ENCODE results near the gene FIG4. TPM values are rescaled to one million over a fixed set of nuclear protein-coding genes. Genes with fewer than 3 reads are reported as not detected.
"Not testable (repeated sequence)": the region's sequence is repeated elsewhere in the genome, so short reads cannot be mapped to it uniquely, and the experiment has no call there.

The FIG4 gene
- polyA plus RNA-seq, 2 of the 4 experiments (the other 2 are of a cell fraction) = 6.2 to 11.2 TPM

DNA sequence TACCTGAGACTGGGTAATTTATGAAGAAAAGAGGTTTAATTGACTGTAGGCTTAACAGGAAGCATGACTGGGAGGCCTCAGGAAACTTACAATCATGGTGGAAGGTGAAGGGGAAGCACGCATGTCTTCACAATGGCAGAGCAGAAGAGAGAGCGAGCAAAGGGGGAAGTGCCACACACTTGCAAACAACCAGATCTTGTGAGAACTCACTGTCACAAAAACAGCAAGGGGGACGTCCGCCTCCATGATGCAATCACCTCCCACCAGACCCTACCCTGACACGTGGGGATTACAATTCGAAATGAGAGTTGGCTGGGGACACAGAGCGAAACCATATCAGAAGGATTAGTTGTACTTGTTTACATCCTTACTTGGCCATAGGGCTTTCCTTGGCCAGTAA is 49.7 kb downstream of the FIG4 start:
- POLR2A ChIA-PET = no interaction called here

GRCh38 chr6:109743739-109744138 is 52.6 kb downstream of the FIG4 start:
- CTCF ChIA-PET = interaction anchor here (1.2 kb wide), 1 partner anchor 39 kb away, joined by 3 read pairs; no protein-coding TSS in a partner anchor
- no peak overlapping the region for H3K4me3 ChIP-seq
- H3K4me1 ChIP-seq = no peaks in the 10 kb centered on the region
- DNase-seq (ENCODE audit: low read depth in 1 of 2, low spot score in 1 of 2) (no peak), ATAC-seq (no peak), FAIRE-seq (no peak)
- WGBS (ENCODE audit: missing lambda C conversion rate) = 11% methylated on average over 2 of the region's 2 CpGs
- POLR2A ChIA-PET = no interaction called here
- H3K9me3 ChIP-seq = no peaks in the 10 kb centered on the region
- no peak for TF ChIP-seq CHD2 (IDR thresholded peaks at IDR 0.05; ENCODE audit: low read length, partially characterized antibody)
- no peak for TF ChIP-seq CTCF (IDR thresholded peaks at IDR 0.05)
- no peak for TF ChIP-seq HOXB13 (CRISPR knock-in tag; IDR thresholded peaks at IDR 0.05; ENCODE audit: low read depth)
- no peak for TF ChIP-seq ZFP36 (IDR thresholded peaks at IDR 0.05; ENCODE audit: borderline replicate concordance, partially characterized antibody)
- TF ChIP-seq POLR2A (IDR thresholded peaks at IDR 0.05; ENCODE audit: low read length) = no peak
- TF ChIP-seq ZSCAN20 (CRISPR knock-in tag; IDR thresholded peaks at IDR 0.05) = no peak
- TF ChIP-seq MAZ (IDR thresholded peaks at IDR 0.05; ENCODE audit: borderline replicate concordance, low read depth, low read length) = no peak
- TF ChIP-seq ESRRA (IDR thresholded peaks at IDR 0.05; ENCODE audit: borderline replicate concordance, low read length) = no peak
- TF ChIP-seq EHF (CRISPR knock-in tag; IDR thresholded peaks at IDR 0.05) = no peak
- no peak overlapping the region for H3K27ac ChIP-seq
- H3K4me2 ChIP-seq = no peak overlapping the region

More for the DNA sequence above, 49.7 kb downstream of the FIG4 start:
- CTCF ChIA-PET = no interaction called here
- WGBS (ENCODE audit: missing lambda C conversion rate) = 96% methylated on average over 7 of the region's 7 CpGs
- DNase-seq (ENCODE audit: low read depth in 1 of 2, low spot score in 1 of 2) = no peak
- TF ChIP-seq, protein P1, sequence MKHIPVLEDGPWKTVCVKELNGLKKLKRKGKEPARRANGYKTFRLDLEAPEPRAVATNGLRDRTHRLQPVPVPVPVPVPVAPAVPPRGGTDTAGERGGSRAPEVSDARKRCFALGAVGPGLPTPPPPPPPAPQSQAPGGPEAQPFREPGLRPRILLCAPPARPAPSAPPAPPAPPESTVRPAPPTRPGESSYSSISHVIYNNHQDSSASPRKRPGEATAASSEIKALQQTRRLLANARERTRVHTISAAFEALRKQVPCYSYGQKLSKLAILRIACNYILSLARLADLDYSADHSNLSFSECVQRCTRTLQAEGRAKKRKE (CRISPR knock-in tag; IDR thresholded peaks at IDR 0.05; ENCODE audit: low read depth) = no peak
- TF ChIP-seq KDM1A (IDR thresholded peaks at IDR 0.05; ENCODE audit: low read depth) = no peak
- TF ChIP-seq RNF2 (IDR thresholded peaks at IDR 0.05; ENCODE audit: borderline replicate concordance, low read depth) = no peak
- TF ChIP-seq HOXA7 (CRISPR knock-in tag; IDR thresholded peaks at IDR 0.05) = no peak
- TF ChIP-seq PBX3 (IDR thresholded peaks at IDR 0.05) = no peak
- TF ChIP-seq NFE2L2 (conservative IDR thresholded peaks at IDR 0.05; ENCODE audit: low read length) = no peak
- no peak for TF ChIP-seq CTCF (IDR thresholded peaks at IDR 0.05)
- no peak for TF ChIP-seq RCOR1 (IDR thresholded peaks at IDR 0.05; ENCODE audit: low read depth, low read length)
- no peak for TF ChIP-seq HDAC2 (IDR thresholded peaks at IDR 0.05)
- no peak for TF ChIP-seq RAD21 (conservative IDR thresholded peaks at IDR 0.05 in 1 of 2, IDR thresholded peaks at IDR 0.05 in 1 of 2)
- TF ChIP-seq ESRRA (IDR thresholded peaks at IDR 0.05; ENCODE audit: borderline replicate concordance, low read length) = no peak
- TF ChIP-seq SMC3 (IDR thresholded peaks at IDR 0.05) = no peak
- TF ChIP-seq MAZ (IDR thresholded peaks at IDR 0.05; ENCODE audit: borderline replicate concordance, low read depth, low read length) = no peak
- TF ChIP-seq HES2 (IDR thresholded peaks at IDR 0.05) = no peak
- TF ChIP-seq ZFP36 (IDR thresholded peaks at IDR 0.05; ENCODE audit: borderline replicate concordance, partially characterized antibody) = no peak
- no peak for TF ChIP-seq NPAS2 (CRISPR knock-in tag; IDR thresholded peaks at IDR 0.05; ENCODE audit: borderline replicate concordance)
- TF ChIP-seq E2F6 (IDR thresholded peaks at IDR 0.05; ENCODE audit: borderline replicate concordance, low read depth) = no peak
- TF ChIP-seq NR3C1 (IDR thresholded peaks at IDR 0.05) = no peak
- H3K9me3 ChIP-seq = no peaks in the 10 kb centered on the region
- H3K27ac ChIP-seq = no peak overlapping the region
- no peak overlapping the region for H3K4me2 ChIP-seq
- no peak for FAIRE-seq
- no peaks in the 10 kb centered on the region for H3K4me1 ChIP-seq
- ATAC-seq = no peak
- no peak overlapping the region for H3K4me3 ChIP-seq

DNA sequence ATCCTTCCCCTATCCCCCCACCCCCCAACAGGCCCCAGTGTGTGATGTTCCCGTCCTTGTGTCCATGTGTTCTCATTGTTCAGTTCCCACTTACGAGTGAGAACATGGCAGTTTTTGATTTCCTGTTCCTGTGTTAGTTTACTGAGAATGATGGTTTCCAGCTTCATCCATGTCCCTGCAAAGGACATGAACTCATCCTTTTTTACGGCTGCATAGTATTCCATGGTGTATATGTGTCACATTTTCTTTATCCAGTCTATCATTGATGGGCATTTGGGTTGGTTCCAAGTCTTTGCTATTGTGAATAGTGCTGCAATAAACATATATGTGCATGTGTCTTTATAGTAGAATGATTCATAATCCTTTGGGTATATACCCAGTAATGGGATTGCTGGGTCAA is 53.7 kb downstream of the FIG4 start:
- not testable (repeated sequence) for DNase-seq (ENCODE audit: low read depth in 1 of 2, low spot score in 1 of 2)

More for the DNA sequence above, 53.7 kb downstream of the FIG4 start:
- 85% methylated on average over 2 of the region's 3 CpGs for WGBS (ENCODE audit: missing lambda C conversion rate)
- FAIRE-seq, H3K4me2 ChIP-seq, H3K27ac ChIP-seq, POLR2A ChIA-PET, CTCF ChIA-PET, H3K4me3 ChIP-seq, H3K4me1 ChIP-seq, H3K9me3 ChIP-seq, ATAC-seq: not testable (repeated sequence)

Data from A549 (cell line).